ENCODE results near the gene NOS2.

- TF ChIP-seq CTCF (IDR thresholded peaks at IDR 0.05; ENCODE audit: poor library complexity) (no peak), EZH2 (IDR thresholded peaks at IDR 0.05; ENCODE audit: borderline replicate concordance) (no peak), EZH2phosphoT487 (IDR thresholded peaks at IDR 0.05; ENCODE audit: low read depth, severe bottlenecking, unreplicated experiment) (no peak)
Observed at GRCh38 chr17:27766438-27766837, 33.9 kb downstream of the NOS2 start.

Measured in hepatocyte (in vitro differentiated cells).